ENCODE data around the gene EIF4A3.

GRCh38 chr17:80114758-80115157 lies 32.2 kb downstream of the EIF4A3 start:
- no peak for TF ChIP-seq RNF2 (IDR thresholded peaks at IDR 0.05; ENCODE audit: borderline replicate concordance, low read depth)
- TF ChIP-seq POLR2A (IDR thresholded peaks at IDR 0.05; ENCODE audit: low read length) = no peak
- TF ChIP-seq, protein P1, sequence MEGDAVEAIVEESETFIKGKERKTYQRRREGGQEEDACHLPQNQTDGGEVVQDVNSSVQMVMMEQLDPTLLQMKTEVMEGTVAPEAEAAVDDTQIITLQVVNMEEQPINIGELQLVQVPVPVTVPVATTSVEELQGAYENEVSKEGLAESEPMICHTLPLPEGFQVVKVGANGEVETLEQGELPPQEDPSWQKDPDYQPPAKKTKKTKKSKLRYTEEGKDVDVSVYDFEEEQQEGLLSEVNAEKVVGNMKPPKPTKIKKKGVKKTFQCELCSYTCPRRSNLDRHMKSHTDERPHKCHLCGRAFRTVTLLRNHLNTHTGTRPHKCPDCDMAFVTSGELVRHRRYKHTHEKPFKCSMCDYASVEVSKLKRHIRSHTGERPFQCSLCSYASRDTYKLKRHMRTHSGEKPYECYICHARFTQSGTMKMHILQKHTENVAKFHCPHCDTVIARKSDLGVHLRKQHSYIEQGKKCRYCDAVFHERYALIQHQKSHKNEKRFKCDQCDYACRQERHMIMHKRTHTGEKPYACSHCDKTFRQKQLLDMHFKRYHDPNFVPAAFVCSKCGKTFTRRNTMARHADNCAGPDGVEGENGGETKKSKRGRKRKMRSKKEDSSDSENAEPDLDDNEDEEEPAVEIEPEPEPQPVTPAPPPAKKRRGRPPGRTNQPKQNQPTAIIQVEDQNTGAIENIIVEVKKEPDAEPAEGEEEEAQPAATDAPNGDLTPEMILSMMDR (IDR thresholded peaks at IDR 0.05) = no peak
